Caco-2 (cell line): ENCODE results near the gene CORIN. TPM values are rescaled to one million over a fixed set of nuclear protein-coding genes. Genes with fewer than 3 reads are reported as not detected.

Experiments
- BruUV-seq: library from RNA; stranded (reverse); fragments of 400-500 nt; replicated peaks from 2 replicates; lab custom pipeline; 2021; lab: Mats Ljungman, UMichigan
- CTCF ChIA-PET: fragments of 300-600 bp; sonication (Branson Sonifier 250); formaldehyde crosslinking; loops from one replicate; lab custom pipeline; 2022; ENCODE audit warnings: antibody characterized with exemption; lab: Charles Lee
- POLR2A ChIA-PET: fragments of 300-600 bp; sonication (Branson Sonifier 250); formaldehyde crosslinking; loops from one replicate; lab custom pipeline; 2022; ENCODE audit warnings: antibody characterized with exemption; lab: Charles Lee
- DNase-seq, 2 experiments: peaks; one replicate each; pipeline versions ENCODE4 v3.0.0 to v3.0.0-alpha.2; 2020 to 2022
- H3K27me3 ChIP-seq: replicated peaks from 2 replicates; pipeline ENCODE4 v1.6.0; 2011; ENCODE audit warnings: low read length; ENCODE audit not compliant: control insufficient read depth, insufficient read depth
- H3K36me3 ChIP-seq: 2 replicates; pipeline ENCODE4 v1.5.1; 2011; ENCODE audit warnings: low read length; ENCODE audit not compliant: control insufficient read depth, insufficient read depth
- H3K4me1 ChIP-seq: fragments of 250-450 bp; sonication (Bioruptor Pico); 2 replicates; pipeline ENCODE4 v1.5.1; 2020; ENCODE audit warnings: mild to moderate bottlenecking
- H3K4me3 ChIP-seq: 2 replicates; pipeline ENCODE4 v1.5.1; 2011; ENCODE audit warnings: low read depth, mild to moderate bottlenecking, control low read depth, low read length
- H3K9me3 ChIP-seq: fragments of 250-450 bp; sonication (Bioruptor Pico); 2 replicates; pipeline ENCODE4 v1.5.1; 2020; ENCODE audit warnings: mild to moderate bottlenecking, moderate library complexity
- H3K27ac Mint-ChIP-seq: one replicate; pipeline ENCODE4 v1.8.0; 2022; ENCODE audit warnings: mixed read lengths; ENCODE audit not compliant: unreplicated experiment
- H3K27me3 Mint-ChIP-seq: one replicate; pipeline ENCODE4 v1.8.0; 2022; ENCODE audit warnings: mixed read lengths; ENCODE audit not compliant: insufficient read depth, unreplicated experiment
- H3K36me3 Mint-ChIP-seq: one replicate; pipeline ENCODE4 v1.8.0; 2022; ENCODE audit warnings: mild to moderate bottlenecking, mixed read lengths; ENCODE audit not compliant: insufficient read depth, unreplicated experiment
- H3K4me1 Mint-ChIP-seq: one replicate; pipeline ENCODE4 v1.8.0; 2022; ENCODE audit warnings: low read depth, mixed read lengths; ENCODE audit not compliant: unreplicated experiment
- H3K4me3 Mint-ChIP-seq: one replicate; pipeline ENCODE4 v1.8.0; 2022; ENCODE audit warnings: mild to moderate bottlenecking, moderate library complexity, mixed read lengths; ENCODE audit not compliant: unreplicated experiment
- H3K9me3 Mint-ChIP-seq: one replicate; pipeline ENCODE4 v1.8.0; 2022; ENCODE audit warnings: mixed read lengths; ENCODE audit not compliant: unreplicated experiment
- CTCF ChIP-seq, 2 experiments: fragments of 200-600 bp in 1 of 2; IDR thresholded peaks; 1 replicate in 1 of 2; 2 replicates in 1 of 2; pipeline versions ENCODE4 v1.5.1 to v1.8.0; 2011 to 2022; ENCODE audit warnings: antibody characterized with exemption in 1 of 2, control low read depth in 1 of 2, inconsistent platforms in 1 of 2, low read depth in 1 of 2, low read length in 1 of 2, mild to moderate bottlenecking in 1 of 2, moderate library complexity in 1 of 2; ENCODE audit not compliant: insufficient read depth in 1 of 2, severe bottlenecking in 1 of 2, unreplicated experiment in 1 of 2
- intact Hi-C: fragments of 100-400 bp; cut with micrococcal nuclease; formaldehyde crosslinking; loops from one replicate; pipeline ENCODE4 v1.10.0; 2022; ENCODE audit not compliant: unreplicated experiment
- total RNA-seq: library from RNA; stranded (reverse); gene quantifications from 2 replicates; pipeline ENCODE4 v1.2.3, GENCODE V29; 2022

The CORIN gene
- total RNA-seq, 1 experiment from 2014 or later, result 0.27 TPM

- H3K9me3 Mint-ChIP-seq, result peaks cover 10% of the 10 kb centered on the region
- H3K27me3 Mint-ChIP-seq, result no peaks in the 10 kb centered on the region
- no peaks in the 10 kb centered on the region for H3K9me3 ChIP-seq
- intact Hi-C loops, result no loop called here
- no peaks in the 10 kb centered on the region for H3K36me3 ChIP-seq
- TF ChIP-seq CTCF (IDR thresholded peaks at IDR 0.05; ENCODE audit: insufficient read depth in 1 of 2, low read depth in 1 of 2, low read length in 1 of 2, severe bottlenecking in 1 of 2, unreplicated experiment in 1 of 2), result no peak
- no peak overlapping the region for H3K27ac Mint-ChIP-seq
- DNase-seq, result no peak
- BruUV-seq, result no TSS peak
- H3K4me1 ChIP-seq, result peaks cover 6% of the 10 kb centered on the region
- CTCF ChIA-PET, result no interaction called here
- H3K4me1 Mint-ChIP-seq, result peaks cover 8% of the 10 kb centered on the region
- no peaks in the 10 kb centered on the region for H3K27me3 ChIP-seq
- H3K4me3 Mint-ChIP-seq, result no peak overlapping the region
- POLR2A ChIA-PET, result no interaction called here
- H3K36me3 Mint-ChIP-seq, result no peaks in the 10 kb centered on the region
- H3K4me3 ChIP-seq, result no peak overlapping the region
These were observed 108.7 kb downstream of the CORIN start for GRCh38 chr4:47729131-47729680.

GRCh38 chr4:47721892-47722575 is 115.8 kb downstream of the CORIN start:
- Mint-ChIP-seq H3K9me3 (no peaks in the 10 kb centered on the region), H3K4me3 (no peak overlapping the region), H3K27ac (no peak overlapping the region), H3K4me1 (peaks cover 7% of the 10 kb centered on the region), H3K36me3 (no peaks in the 10 kb centered on the region), H3K27me3 (peaks cover 8% of the 10 kb centered on the region)
- Histone ChIP-seq H3K36me3 (no peaks in the 10 kb centered on the region), H3K4me3 (no peak overlapping the region), H3K4me1 (no peaks in the 10 kb centered on the region), H3K27me3 (no peaks in the 10 kb centered on the region), H3K9me3 (no peaks in the 10 kb centered on the region)
- no peak for TF ChIP-seq CTCF (IDR thresholded peaks at IDR 0.05; ENCODE audit: insufficient read depth in 1 of 2, low read depth in 1 of 2, low read length in 1 of 2, severe bottlenecking in 1 of 2, unreplicated experiment in 1 of 2)
- no peak for DNase-seq
- POLR2A ChIA-PET, result no interaction called here
- intact Hi-C loops, result no loop called here
- CTCF ChIA-PET, result no interaction called here
- BruUV-seq, result no TSS peak

- ChIA-PET CTCF (no interaction called here), POLR2A (no interaction called here)
- Mint-ChIP-seq H3K4me1 (peaks cover 7% of the 10 kb centered on the region), H3K9me3 (no peaks in the 10 kb centered on the region), H3K27me3 (peaks cover 8% of the 10 kb centered on the region), H3K4me3 (no peak overlapping the region), H3K27ac (no peak overlapping the region), H3K36me3 (no peaks in the 10 kb centered on the region)
- BruUV-seq, result no TSS peak
- DNase-seq, result no peak
- intact Hi-C loops, result no loop called here
- no peak overlapping the region for H3K4me3 ChIP-seq
- no peaks in the 10 kb centered on the region for H3K9me3 ChIP-seq
- H3K36me3 ChIP-seq, result no peaks in the 10 kb centered on the region
- H3K4me1 ChIP-seq, result no peaks in the 10 kb centered on the region
- no peak for TF ChIP-seq CTCF (IDR thresholded peaks at IDR 0.05; ENCODE audit: insufficient read depth in 1 of 2, low read depth in 1 of 2, low read length in 1 of 2, severe bottlenecking in 1 of 2, unreplicated experiment in 1 of 2)
- H3K27me3 ChIP-seq, result no peaks in the 10 kb centered on the region
These were observed 116.4 kb downstream of the CORIN start for GRCh38 chr4:47721485-47721884.
